ENCODE measurements around the gene CEP85L.

The CEP85L gene

GRCh38 chr6:118617417-118617816 lies 34.0 kb downstream of the CEP85L start (continued):
- no peak for TF ChIP-seq BACH2 (CRISPR knock-in tag; IDR thresholded peaks at IDR 0.05; ENCODE audit: borderline replicate concordance)
- TF ChIP-seq RARB (CRISPR knock-in tag; IDR thresholded peaks at IDR 0.05): no peak
- TF ChIP-seq ZFP3 (CRISPR knock-in tag; IDR thresholded peaks at IDR 0.05): no peak
- no peak for TF ChIP-seq ISL1 (CRISPR knock-in tag; IDR thresholded peaks at IDR 0.05)

DNA sequence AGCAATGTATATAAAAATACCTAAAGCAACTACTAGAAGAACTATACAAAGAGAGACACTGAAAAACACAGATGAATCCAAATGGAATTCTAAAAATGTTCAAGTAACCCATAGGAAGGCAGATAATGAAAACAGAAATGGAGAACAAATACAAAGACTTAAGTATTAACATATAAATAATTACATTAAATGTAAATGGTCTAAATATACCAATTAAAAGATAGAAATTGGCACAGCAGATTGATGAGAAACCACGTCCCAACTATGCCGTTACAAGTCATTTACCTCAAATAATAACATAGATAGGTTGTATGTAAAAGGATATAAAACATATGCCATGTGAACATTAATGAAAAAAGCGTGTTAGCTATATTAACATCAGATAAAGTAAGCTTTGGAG lies 40.1 kb downstream of the CEP85L start:
- TF ChIP-seq ARNTL (CRISPR knock-in tag; IDR thresholded peaks at IDR 0.05; ENCODE audit: borderline replicate concordance, low read depth) (no peak), PPARA (CRISPR knock-in tag; IDR thresholded peaks at IDR 0.05; ENCODE audit: borderline replicate concordance) (no peak), ZC3H10 (CRISPR knock-in tag; IDR thresholded peaks at IDR 0.05) (no peak), GLIS3 (CRISPR knock-in tag; IDR thresholded peaks at IDR 0.05) (no peak), BACH2 (CRISPR knock-in tag; IDR thresholded peaks at IDR 0.05; ENCODE audit: borderline replicate concordance) (no peak)
- no peak for ATAC-seq

- TF ChIP-seq CSDC2 (CRISPR knock-in tag; IDR thresholded peaks at IDR 0.05): no peak
- TF ChIP-seq, protein P1, sequence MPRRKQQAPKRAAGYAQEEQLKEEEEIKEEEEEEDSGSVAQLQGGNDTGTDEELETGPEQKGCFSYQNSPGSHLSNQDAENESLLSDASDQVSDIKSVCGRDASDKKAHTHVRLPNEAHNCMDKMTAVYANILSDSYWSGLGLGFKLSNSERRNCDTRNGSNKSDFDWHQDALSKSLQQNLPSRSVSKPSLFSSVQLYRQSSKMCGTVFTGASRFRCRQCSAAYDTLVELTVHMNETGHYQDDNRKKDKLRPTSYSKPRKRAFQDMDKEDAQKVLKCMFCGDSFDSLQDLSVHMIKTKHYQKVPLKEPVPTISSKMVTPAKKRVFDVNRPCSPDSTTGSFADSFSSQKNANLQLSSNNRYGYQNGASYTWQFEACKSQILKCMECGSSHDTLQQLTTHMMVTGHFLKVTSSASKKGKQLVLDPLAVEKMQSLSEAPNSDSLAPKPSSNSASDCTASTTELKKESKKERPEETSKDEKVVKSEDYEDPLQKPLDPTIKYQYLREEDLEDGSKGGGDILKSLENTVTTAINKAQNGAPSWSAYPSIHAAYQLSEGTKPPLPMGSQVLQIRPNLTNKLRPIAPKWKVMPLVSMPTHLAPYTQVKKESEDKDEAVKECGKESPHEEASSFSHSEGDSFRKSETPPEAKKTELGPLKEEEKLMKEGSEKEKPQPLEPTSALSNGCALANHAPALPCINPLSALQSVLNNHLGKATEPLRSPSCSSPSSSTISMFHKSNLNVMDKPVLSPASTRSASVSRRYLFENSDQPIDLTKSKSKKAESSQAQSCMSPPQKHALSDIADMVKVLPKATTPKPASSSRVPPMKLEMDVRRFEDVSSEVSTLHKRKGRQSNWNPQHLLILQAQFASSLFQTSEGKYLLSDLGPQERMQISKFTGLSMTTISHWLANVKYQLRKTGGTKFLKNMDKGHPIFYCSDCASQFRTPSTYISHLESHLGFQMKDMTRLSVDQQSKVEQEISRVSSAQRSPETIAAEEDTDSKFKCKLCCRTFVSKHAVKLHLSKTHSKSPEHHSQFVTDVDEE (CRISPR knock-in tag; IDR thresholded peaks at IDR 0.05): no peak
- TF ChIP-seq ZFP3 (CRISPR knock-in tag; IDR thresholded peaks at IDR 0.05): no peak
- TF ChIP-seq ESRRG (CRISPR knock-in tag; IDR thresholded peaks at IDR 0.05): no peak
- TF ChIP-seq ZNF70 (CRISPR knock-in tag; IDR thresholded peaks at IDR 0.05): no peak
- no peak for TF ChIP-seq TOX (CRISPR knock-in tag; IDR thresholded peaks at IDR 0.05; ENCODE audit: borderline replicate concordance)
- no peak for TF ChIP-seq SNAI2 (CRISPR knock-in tag; IDR thresholded peaks at IDR 0.05)
- TF ChIP-seq OSR1 (CRISPR knock-in tag; IDR thresholded peaks at IDR 0.05): no peak
- TF ChIP-seq ZNF565 (CRISPR knock-in tag; conservative IDR thresholded peaks at IDR 0.05; ENCODE audit: low read depth): no peak
- no peak for TF ChIP-seq PPARA (CRISPR knock-in tag; IDR thresholded peaks at IDR 0.05; ENCODE audit: borderline replicate concordance)
- TF ChIP-seq, protein P2, sequence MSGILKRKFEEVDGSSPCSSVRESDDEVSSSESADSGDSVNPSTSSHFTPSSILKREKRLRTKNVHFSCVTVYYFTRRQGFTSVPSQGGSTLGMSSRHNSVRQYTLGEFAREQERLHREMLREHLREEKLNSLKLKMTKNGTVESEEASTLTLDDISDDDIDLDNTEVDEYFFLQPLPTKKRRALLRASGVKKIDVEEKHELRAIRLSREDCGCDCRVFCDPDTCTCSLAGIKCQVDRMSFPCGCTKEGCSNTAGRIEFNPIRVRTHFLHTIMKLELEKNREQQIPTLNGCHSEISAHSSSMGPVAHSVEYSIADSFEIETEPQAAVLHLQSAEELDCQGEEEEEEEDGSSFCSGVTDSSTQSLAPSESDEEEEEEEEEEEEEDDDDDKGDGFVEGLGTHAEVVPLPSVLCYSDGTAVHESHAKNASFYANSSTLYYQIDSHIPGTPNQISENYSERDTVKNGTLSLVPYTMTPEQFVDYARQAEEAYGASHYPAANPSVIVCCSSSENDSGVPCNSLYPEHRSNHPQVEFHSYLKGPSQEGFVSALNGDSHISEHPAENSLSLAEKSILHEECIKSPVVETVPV (CRISPR knock-in tag; IDR thresholded peaks at IDR 0.05): no peak
- no peak for TF ChIP-seq ARNTL (CRISPR knock-in tag; IDR thresholded peaks at IDR 0.05; ENCODE audit: borderline replicate concordance, low read depth)
- no peak for TF ChIP-seq ZNF8 (CRISPR knock-in tag; IDR thresholded peaks at IDR 0.05)
- no peak for TF ChIP-seq ZC3H10 (CRISPR knock-in tag; IDR thresholded peaks at IDR 0.05)
- TF ChIP-seq TCF4 (CRISPR knock-in tag; IDR thresholded peaks at IDR 0.05; ENCODE audit: borderline replicate concordance): no peak
- TF ChIP-seq, protein P3, sequence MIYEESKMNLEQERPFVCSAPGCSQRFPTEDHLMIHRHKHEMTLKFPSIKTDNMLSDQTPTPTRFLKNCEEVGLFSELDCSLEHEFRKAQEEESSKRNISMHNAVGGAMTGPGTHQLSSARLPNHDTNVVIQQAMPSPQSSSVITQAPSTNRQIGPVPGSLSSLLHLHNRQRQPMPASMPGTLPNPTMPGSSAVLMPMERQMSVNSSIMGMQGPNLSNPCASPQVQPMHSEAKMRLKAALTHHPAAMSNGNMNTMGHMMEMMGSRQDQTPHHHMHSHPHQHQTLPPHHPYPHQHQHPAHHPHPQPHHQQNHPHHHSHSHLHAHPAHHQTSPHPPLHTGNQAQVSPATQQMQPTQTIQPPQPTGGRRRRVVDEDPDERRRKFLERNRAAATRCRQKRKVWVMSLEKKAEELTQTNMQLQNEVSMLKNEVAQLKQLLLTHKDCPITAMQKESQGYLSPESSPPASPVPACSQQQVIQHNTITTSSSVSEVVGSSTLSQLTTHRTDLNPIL (CRISPR knock-in tag; IDR thresholded peaks at IDR 0.05; ENCODE audit: low read depth): no peak
- no peak for TF ChIP-seq GLIS3 (CRISPR knock-in tag; IDR thresholded peaks at IDR 0.05)
- no peak for TF ChIP-seq RARB (CRISPR knock-in tag; IDR thresholded peaks at IDR 0.05)
- no peak for TF ChIP-seq PATZ1 (CRISPR knock-in tag; IDR thresholded peaks at IDR 0.05; ENCODE audit: borderline replicate concordance)
- no peak for ATAC-seq
Observed at GRCh38 chr6:118606858-118607257, 44.5 kb downstream of the CEP85L start.

DNA sequence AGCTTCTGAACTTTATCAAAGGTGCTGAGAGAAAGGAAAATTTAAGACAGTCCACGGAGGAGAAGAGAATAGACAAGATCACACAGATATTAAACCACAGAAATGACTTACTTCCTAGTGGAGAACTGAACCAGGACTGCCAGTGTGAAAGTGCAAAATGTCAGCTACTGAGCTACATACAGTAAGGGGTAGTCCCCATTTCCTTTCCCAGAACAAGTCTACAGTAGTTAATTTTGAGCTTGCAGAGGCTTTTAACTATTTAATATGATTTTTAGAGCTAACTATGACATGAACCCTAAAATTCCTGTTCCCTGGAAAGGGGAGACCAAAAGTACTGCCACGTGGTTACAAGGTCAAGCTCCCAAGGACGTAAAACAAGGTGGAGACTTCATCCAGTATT lies 45.1 kb downstream of the CEP85L start:
- ATAC-seq: no peak
- TF ChIP-seq, protein P3 (CRISPR knock-in tag; IDR thresholded peaks at IDR 0.05; ENCODE audit: low read depth): no peak
- TF ChIP-seq ZNF8 (CRISPR knock-in tag; IDR thresholded peaks at IDR 0.05): no peak
